H54 (cell line): Measurements from ENCODE around the gene BCL2.

Source experiments
- DNase-seq: peaks from one replicate; pipeline ENCODE4 v3.0.0; 2011; ENCODE audit warnings: low spot score, mixed read lengths; ENCODE audit not compliant: insufficient read length
- FAIRE-seq: peaks from 3 replicates; lab custom pipeline; 2011; peaks lifted over from hg19 to GRCh38; lab: Jason Lieb, UNC
- POLR2A ChIP-seq: IDR thresholded peaks from 2 replicates; pipeline ENCODE4 v1.6.1; 2011; ENCODE audit warnings: low read depth, mild to moderate bottlenecking, low read length

The BCL2 gene

GRCh38 chr18:63105636-63106316, 213.8 kb downstream of the BCL2 start:
- no peak for TF ChIP-seq POLR2A
- FAIRE-seq (no peak), DNase-seq (no peak)

DNA sequence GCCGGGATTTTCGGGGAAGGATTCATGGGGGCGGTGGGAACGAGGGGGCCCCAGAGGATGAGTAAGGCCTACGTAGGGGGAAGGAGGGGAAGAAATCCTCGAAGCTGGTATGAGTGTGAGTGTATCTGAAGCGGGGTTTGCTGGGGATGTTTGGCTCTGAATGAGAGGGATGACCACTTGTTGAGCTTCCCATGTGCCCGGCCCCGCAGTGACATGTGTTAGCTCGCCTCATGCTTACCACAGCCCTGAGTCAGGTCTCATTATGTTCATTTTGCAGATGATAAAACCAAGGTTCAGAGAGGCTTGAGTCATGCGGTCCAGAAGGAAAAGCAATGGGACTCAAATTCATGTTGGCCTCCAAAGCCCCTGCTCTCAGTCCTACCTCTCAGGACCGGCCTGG, 214.7 kb downstream of the BCL2 start:
- no peak for FAIRE-seq
- TF ChIP-seq POLR2A, result no peak
- no peak for DNase-seq

GRCh38 chr18:63102941-63103744, 216.4 kb downstream of the BCL2 start:
- no peak for DNase-seq
- FAIRE-seq, result no peak
- TF ChIP-seq POLR2A, result no peak

DNA sequence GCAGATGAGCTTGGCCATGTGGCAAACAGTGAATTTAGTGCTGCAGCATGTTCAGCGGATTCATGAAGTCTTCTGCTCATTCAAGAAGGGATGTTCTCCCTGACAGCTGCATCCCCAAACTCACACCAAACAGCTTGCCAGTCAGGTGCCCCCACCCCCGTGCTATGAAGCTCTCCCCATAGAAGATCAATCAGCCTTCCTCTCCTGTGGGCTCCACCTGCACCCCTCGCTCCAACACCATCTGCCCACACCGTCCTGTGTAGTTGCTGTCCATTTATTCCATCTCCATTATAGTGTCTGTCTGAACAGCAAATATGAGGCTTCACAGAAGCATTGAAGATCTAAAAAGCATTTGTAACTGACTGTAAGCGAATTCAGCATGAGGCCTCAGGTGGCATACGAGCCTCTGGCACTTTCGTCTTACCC, 218.9 kb downstream of the BCL2 start:
- DNase-seq (no peak), FAIRE-seq (no peak)
- no peak for TF ChIP-seq POLR2A

DNA sequence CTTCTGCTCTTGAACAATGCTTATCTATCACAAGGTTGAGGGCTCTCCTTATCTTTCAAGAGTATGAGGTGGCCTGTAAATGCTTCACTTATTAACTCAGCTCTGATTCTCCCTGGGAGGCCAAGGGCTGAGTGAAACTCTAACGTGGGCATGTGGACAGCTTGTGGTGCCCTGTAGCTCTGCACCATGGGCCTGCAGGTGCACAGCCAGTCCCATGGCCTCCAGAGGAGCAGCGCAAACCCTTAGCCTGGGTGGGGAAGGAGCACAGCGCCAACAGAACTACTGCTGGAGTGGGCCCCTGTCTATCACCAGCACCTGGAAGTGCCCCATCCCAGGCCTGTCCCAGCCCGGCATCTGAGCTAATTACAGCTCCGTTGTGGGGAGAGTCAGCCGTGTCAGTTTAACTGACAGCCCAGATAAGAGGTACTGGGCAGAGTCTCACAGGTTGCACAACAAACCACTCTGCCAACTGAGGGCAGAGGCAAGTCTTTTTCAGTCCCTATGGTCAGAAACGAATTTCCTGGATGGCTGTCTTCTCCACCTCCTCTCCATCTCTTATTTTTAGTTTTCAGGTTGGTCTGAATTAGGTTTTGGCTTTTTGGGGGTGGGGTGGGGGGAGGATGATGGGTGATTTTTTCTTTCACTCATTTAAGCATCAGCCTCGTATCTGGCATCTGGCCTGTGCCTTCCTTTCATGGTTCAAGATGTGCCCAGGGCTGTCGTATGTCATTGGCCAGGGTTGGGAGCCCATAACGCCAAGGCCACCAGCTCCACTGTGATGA, 219.5 kb downstream of the BCL2 start:
- FAIRE-seq, result no peak
- no peak for TF ChIP-seq POLR2A
- no peak for DNase-seq

- FAIRE-seq, result no peak
- TF ChIP-seq POLR2A, result no peak
Observed at GRCh38 chr18:63099091-63099840, 220.3 kb downstream of the BCL2 start.

GRCh38 chr18:63098018-63098981, 221.3 kb downstream of the BCL2 start:
- no peak for FAIRE-seq
- no peak for DNase-seq
- no peak for TF ChIP-seq POLR2A

More at GRCh38 chr18:63099091-63099840, 220.3 kb downstream of the BCL2 start:
- no peak for DNase-seq

GRCh38 chr18:63097178-63097577, 222.4 kb downstream of the BCL2 start:
- DNase-seq (no peak), FAIRE-seq (no peak)
- no peak for TF ChIP-seq POLR2A

DNA sequence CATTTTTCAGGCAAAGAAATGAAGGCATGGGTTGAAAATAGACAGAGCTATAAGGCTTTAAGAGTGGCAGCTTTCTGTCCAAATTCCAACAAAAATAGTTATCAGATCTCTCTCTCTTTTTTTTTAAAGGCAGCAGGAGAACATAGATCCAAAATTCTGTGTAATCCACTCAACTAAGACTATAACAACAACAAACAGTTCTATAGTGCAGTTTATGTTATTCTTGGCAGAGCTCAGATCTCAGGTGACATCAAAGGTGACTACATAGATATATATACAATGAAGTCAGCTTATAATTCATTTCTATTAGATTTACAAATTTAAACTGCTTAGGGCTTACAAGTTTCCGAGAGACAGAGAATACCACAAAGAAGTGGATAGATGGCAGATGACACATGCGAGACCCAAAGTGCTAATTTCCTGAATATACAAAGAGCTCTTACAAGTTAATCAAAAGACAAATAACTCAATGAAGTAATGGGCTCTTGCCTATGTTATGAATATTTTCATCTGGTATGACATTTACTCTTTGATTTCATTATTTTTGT, 223.2 kb downstream of the BCL2 start:
- TF ChIP-seq POLR2A, result no peak
- FAIRE-seq, result no peak
- DNase-seq, result no peak

GRCh38 chr18:63095768-63096167, 223.8 kb downstream of the BCL2 start:
- no peak for FAIRE-seq
- TF ChIP-seq POLR2A, result no peak

GRCh38 chr18:63091671-63092364, 227.8 kb downstream of the BCL2 start:
- TF ChIP-seq POLR2A, result no peak
- no peak for DNase-seq
- no peak for FAIRE-seq

More at GRCh38 chr18:63095768-63096167, 223.8 kb downstream of the BCL2 start:
- no peak for DNase-seq
